HG03025 (cell line): ENCODE data around the gene PHF2.

Source experiments
- ATAC-seq: cut with Tn5 transposase; IDR thresholded peaks from one replicate; pipeline ENCODE4 v1.9.1; 2021; ENCODE audit warnings: mild to moderate bottlenecking, moderate library complexity; ENCODE audit not compliant: unreplicated experiment, low FRiP score

Gene PHF2

DNA sequence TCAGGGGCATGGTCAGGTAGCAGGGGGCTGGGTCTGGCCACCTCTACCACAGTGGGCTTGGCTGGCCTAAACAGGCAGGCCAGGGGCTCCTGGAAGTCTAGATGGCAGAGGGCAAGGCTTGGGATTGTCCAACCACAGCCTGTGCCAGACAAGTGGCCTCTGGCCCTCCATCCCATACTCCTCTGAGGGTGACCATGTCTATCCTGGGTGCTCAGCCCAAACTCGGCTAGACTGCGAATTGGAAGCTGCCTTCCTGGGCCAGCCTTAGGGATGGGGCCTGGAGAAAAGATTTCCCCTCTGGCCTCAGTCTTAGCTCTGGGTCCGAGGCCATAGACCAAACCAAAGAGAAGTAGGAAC, 110.5 kb downstream of the PHF2 start:
- ATAC-seq = no peak

DNA sequence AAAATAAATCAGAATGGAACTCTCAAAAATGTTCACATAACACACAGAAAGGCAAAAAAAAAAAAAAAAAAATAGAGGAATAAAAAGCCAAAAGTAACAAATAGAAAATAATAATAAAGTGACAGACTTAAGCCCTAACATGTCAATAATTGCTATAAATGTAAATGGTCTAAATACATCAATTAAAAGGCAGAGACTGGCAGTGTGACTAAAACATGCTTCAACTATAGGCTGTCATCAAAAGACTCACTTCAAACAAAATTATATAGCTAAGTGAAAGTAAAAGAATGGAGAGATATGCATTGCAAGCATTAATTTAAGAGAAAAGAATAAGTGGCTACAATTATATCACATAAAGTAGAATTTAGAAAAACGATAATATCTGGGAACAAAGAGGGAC, 114.2 kb downstream of the PHF2 start:
- ATAC-seq = no peak

DNA sequence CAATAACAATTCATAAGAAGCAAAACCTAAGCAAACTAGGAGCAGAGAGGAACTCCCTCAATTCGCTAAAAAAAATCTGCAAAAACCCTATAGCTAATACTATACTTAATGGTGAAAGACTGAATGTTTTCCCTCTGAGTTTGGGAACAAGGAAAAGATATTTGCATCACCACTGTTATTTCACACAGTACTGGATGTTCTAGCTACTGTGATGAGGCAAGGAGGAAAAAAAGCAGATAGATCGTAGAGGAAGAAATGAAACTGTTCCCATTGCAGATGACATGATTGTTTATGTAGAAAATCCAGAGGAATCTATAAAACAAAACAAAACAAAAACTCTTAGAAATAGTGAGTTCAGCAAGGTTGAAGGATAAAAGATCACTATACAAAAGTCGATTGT, 116.7 kb downstream of the PHF2 start:
- no peak for ATAC-seq

DNA sequence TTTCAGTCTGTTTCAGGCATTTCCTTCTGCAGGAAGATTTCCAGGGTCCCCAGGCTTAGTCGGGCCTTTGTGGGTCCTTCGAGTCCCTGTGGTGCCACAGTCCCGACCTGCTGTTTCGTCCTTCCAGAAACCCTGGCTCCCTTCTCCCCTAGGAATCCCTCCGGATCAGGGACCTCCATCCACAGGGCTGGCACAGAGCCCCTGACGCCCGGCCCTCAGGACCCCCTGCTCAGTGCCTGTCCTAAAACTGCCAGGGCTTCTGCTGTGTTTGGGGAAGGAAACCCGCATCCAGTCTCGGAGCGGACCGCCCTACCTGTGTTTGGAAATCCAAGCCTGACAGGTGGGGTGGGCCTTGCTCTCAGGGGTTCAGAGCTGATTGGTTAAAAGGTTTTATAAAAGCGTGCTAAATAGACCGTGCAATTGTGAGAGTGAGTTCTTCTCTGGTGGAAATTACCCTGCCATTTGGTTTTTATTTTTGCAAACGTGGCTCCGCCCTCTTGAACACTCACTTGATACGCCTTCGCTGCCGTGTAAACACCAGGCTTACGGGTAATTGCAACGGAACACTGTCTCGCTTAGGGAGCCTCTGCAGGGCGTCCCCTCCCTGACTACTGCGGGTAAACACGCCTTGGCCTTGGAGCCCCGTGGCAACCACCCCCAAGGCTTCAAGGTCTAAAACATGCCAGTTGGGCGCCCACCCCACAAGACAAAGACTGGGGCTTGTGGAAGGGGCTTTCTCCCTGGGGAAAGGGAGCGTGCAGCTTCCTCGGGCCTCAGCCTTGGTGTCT, 121.2 kb downstream of the PHF2 start:
- no peak for ATAC-seq

DNA sequence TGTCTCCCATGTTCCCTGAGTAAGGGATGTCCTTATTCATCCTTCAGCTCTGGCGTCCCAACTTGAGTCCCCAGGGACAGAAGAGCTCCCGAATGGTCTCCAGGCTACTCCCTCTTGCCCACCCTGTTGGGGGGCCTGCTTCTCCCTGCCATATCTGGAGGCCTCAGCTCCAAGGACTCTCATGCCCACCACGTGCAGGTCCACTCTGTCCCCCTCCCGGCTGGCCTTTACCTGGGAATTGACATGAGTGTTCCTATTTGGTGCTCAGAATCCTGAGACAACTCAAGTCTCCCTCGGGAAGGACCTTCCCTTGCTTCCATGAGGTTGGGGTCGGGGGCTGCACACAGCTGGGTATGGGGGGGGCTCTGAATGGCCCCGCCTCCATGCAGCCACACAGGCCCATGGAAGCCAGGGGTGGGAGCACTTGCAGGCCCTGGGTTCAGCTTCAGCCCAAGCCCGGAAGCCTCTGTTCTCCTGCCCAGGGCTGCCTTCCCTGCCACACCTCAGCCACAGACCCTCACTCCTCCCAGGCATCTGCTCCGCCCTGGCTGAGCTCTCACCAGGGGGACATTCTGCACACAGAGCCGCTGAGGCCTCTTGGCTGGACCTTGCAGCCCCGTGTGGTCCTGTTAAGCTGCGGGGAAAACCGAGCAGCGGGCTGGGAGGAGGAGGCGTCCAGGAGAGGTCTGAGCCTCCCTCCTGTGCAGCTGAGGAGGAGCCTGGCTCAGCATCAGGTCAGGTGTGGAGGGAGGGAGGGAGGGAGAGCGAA, 121.9 kb downstream of the PHF2 start:
- ATAC-seq = no peak

DNA sequence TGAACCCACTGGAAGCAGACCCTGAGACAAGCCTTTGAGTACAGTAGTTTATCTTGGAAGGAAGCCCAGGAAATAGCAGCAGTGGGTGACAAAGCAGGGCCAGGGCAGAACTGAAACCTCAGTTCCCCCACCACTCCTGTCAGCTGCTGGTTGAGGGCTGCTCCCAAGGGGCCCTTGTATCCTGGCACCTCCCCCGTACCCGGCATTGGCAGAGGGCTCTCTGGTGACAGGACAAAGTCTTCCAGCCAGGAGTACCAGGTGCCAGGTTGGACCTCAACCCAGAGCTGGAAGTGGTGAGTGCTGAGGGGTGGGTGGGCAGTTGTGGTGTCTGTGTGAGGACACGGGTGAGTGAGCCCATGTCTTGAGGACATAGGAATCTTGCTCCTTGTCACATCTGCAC, 123.3 kb downstream of the PHF2 start:
- ATAC-seq = no peak

DNA sequence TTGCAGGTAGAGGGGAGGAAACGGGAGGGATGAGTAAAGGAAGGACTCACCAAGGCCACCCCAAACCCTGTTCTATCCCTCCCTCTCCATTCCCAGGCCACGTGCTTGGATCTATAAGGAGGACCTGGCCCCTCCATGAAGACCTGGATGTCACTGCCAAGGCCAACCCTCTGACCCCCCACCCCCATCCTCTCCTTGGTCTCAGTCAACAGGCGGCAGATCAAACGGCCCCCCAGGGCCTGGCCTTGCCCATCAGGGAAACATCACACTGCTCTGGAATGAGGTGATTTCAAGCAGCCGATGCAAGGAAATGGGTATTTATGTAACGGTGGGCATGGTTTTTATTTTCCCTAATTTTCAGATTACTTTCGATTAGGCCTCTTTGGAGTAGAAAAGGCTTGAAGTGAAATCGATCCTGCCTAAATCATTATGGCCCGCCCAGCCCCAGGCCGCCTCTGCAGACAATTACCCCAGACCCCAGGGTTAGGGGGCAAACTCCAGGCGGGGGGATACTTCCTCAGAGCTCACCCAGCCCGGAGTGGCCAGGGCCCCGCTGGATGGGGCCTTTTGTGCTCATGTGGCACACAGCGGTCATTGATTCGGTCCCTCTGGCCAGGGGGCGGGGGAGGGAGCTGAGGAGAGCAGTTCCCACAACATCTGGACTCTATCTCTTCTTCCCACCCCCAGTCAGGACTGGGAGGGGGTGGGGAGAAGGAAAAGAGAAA, 125.3 kb downstream of the PHF2 start:
- no peak for ATAC-seq

DNA sequence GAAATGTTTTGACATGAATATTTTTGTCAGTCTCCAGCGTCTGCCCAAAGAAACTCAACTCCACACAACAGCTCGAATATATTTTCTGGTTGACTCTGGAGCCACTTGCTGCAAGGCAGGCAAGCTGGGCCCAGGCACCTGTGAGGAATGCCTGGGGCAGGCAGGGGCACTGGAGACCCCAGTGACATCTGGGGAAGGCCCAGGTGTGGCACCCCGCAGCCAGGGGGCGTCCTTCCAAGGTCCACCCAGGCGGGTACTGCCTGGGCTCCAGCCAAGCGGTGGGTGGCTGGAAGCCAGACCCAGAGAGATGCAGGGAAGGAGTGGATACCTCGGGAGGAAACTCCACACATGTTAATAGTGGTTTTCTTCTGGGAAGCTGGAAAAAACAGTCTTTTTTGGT, 125.9 kb downstream of the PHF2 start:
- ATAC-seq = no peak

DNA sequence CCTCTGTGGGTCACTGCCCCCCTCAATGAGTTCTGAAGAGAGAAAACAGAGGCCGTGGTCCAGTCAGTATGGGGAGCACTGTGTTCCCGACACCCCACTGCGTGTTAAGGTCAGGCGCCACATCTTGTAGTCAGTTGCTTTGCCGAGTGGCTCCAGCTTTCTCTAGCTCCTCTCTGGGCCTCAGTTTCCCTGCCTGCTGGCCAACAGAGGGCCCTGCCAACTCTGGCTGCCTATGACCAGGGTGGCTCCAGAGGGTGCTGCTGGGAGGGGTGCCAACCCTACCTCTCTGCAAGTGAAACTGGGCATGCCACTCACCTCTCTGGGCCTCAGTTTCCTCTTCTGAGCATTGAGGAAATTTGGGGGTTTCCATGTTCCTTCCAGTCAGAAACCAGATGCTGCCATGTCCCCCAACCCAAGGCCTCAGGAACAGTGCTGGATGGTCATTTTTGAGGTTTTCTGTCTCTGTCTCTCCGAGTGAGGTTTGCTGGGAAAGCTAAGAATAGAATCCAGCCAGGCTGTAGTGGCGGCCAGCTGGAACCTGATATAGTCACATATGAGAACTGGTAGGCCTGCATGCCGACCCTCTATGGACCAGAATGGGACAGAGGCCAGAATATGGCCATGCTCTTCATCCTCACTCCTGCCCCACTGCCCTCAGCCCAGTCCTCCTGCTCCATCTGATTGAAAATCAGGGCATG, 132.1 kb downstream of the PHF2 start:
- ATAC-seq = no peak

DNA sequence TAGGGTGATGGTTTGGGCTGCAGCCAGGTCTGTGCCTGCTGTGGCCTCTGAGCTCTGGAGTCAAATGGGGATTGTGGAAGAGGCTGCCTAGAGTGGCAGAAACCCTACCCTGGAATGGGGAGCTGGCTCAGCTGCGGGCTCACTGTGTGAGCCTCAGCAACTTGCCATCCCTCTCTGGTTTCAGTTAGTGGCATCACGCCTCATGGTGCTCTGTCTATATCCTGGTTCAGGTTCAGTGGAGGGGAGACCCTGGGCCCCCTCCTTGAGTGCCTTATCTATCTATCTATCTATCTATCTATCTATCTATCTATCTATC, 132.6 kb downstream of the PHF2 start:
- no peak for ATAC-seq

DNA sequence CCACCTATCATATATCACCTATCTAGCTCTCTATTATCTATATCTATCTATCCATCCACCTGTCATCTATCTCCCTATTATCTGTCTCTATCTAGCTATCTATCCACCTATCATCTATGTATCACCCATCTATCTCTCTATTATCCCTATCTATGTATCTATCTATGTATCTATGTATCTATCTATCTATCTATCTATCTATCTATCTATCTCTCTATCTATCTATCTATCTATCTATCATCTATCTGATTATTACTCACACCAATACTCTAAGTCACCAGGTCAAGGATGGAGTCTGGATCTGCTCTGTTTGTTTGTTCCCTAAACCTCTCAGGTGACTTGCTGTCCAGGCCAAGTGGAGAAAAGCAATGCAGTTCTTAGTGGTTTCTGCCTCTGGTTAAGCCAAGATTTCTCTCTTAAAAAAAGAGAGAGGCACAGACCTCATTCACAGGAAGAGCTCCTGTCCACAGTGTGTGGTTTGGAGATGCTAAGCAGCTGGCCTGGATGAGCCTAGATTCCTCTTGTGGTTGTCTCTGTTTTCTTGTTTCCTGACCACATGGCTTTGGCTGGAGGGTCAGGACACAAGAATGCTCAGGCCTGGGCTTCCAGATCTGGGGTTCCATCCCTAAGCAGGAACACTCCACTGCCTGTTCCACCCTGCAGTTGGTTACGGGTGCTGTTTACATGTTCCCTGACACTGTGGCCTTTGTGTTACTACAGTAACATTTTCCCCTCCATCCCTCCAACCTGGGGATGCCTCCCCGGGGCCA, 133.4 kb downstream of the PHF2 start:
- ATAC-seq = no peak

DNA sequence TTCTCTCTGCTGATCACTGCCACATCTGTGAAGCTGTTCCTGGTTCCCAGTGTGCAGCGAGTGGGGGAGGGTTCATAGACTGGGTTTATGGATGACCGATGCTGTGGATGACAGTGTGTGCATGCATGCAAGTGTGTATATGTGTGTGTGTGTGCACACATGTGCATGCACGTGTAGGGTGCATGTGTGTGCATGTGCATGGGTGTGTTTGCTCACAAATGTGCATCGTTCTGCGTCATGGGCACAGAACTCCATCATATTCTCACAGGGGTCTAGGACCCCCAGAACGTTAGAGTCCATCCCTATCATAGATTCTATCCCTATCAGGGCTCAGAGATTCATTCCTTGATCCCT, 134.0 kb downstream of the PHF2 start:
- ATAC-seq = no peak

DNA sequence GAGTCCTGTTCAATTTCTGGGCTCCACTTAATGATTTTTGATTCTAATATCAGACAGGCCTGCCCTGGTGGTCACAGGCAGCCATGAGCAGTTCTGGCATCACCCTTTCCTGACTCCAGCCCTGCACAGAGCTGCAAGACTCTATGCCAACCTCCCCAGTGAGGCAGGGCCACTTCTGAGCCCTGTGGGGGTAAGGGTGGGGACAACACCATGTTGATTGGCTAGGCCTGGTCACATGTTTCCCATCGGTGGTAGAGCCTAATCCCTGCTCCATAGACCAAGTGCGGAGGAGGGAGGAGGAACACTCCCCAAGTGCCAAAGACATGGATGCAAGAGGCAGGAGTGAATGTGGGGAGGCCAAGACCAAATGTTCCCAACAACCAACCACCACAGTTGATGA, 134.6 kb downstream of the PHF2 start:
- ATAC-seq = no peak

DNA sequence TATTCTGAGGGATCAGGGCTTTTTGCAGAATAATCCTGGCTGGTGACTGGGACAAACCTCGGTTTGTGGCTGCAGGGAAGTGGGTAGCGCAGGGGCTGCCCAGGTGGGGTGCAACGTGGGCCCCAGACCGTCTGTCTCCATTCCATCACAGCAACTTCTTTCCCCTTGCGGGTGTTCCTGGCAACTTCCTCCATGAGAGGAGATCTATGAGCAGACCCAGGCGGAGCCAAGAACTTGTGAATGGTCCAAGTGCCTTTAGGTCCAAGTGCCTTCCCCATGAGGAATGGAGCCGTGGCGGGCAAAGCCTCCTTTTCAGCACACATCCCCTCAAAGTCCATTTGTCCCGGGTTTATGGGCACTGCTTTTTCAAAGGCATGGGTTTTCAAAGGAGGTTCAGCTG, 136.5 kb downstream of the PHF2 start:
- ATAC-seq = no peak

DNA sequence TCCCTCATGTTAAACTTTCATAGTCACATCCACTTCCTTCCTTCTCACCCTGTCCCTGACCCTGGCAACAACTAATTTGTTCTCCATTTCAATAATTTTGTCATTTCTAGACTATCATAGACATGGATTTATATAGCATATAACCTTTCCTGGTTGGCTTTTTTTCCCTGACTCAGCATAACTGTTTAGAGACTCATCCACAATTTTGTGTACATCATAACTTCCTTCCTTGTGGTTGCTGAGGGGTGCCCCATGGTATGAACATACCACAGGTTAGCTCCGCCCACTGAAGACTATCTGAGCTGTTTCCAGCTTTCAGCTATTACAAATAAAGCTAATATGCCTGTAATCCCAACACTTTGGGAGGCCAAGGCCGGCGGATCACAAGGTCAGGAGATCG, 137.3 kb downstream of the PHF2 start:
- no peak for ATAC-seq

DNA sequence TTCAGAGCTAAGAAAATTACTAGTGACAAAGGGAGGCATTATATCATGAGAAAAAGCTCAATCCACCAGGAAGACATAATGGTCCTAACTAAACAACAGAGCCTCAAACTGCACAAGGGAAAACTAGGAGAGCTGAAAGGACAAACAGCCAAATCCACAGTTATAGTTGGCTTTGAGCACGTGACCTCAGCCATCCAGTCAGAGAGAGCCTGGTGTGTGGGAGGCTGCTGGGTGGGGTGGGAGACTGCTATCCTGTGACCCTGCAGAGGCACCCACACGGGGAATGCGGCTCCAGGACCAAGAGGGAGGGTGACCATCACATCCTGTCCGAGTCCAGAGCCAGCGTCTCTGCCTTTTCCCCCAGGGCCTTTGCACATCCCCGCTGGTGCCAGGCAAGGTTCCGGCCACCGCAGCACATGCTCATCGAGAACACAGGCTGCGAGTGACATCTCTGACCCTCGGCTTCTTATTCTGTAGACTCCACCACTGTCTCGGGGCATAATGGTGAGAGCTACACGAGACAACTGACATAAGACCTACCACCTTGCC, 145.1 kb downstream of the PHF2 start:
- ATAC-seq = no peak

DNA sequence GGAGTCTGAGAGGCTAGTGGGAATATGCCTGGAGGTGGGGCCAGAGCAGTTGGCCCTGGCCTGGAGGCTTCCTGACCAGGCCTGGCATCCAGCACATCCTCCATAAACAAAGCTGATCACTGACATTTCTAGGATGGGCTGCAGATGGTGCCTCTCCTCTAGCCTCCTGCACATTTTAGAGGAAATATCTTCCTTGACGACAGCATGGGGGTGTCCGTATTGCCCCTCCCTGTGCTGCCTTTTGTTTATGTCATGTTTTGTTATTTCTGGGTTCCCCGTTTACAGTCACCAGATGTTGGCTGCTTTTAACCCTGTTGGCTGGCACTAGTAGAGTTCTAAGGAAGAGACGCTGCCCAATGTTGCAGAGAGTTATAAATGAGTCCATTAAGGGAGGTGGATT, 148.5 kb downstream of the PHF2 start:
- no peak for ATAC-seq

DNA sequence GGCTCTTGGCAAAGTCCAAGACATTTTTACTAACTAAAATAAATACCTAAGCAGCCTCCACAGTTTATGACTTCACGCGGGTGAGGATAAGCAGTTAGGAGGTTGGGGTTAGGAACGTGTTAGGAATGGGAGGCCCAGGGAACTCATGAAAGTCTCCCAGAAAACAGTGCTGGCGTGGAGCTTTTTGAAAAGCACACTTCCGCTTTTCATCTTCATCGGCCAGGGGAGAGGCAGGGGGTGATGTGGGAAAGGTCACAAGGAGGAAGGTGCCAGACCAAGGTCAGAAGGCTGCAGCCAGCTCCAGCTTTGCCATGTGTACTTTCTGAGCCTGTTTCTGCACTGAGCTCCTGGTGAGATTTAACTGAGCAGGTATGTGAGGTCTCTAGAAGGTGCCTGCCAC, 149.0 kb downstream of the PHF2 start:
- ATAC-seq = no peak

DNA sequence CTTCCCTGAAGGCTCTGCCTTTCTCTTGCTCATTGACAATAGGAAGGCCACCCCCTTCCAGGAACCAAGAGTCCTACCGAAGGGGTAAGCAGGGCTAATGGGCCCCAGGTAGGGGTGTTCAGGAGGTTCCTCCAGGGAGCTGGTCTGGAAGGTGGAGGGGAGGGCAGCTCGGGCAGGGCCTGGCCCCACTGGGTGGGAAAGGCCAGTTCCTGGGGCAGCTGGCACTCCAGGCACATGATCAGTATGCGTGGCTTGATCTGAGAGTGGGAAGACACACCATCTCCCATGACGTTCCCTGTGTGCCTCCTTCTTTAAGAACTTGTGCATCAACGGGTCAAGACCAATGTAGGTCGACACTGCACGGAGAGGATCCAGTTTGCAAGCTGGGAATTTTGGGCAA, 149.8 kb downstream of the PHF2 start:
- no peak for ATAC-seq
